COLO829 (cell line): ENCODE data around the gene B3GNT9.

Source experiments
- DNase-seq: peaks from one replicate; pipeline ENCODE4 v3.0.0; 2012; ENCODE audit warnings: low spot score

B3GNT9 gene

GRCh38 chr16:67112591-67113399, 38.0 kb downstream of the B3GNT9 start:
- no peak for DNase-seq

- no peak for DNase-seq
Observed at GRCh38 chr16:67111951-67112444, 38.8 kb downstream of the B3GNT9 start.

- peak; percentile 94 for DNase-seq
Observed at GRCh38 chr16:67109407-67110135, 41.2 kb downstream of the B3GNT9 start, which contains the start of gene PHAF1. Gene PHAF1 (plus strand): TSS chr16:67109941. CDS start chr16:67110176, 235 bp downstream.

GRCh38 chr16:67108931-67109406, 41.8 kb downstream of the B3GNT9 start:
- DNase-seq = no peak

- no peak for DNase-seq
Observed at GRCh38 chr16:67108489-67108888, 42.3 kb downstream of the B3GNT9 start.

- no peak for DNase-seq
Observed at GRCh38 chr16:67105881-67106280, 44.9 kb downstream of the B3GNT9 start.

- DNase-seq = no peak
Observed at GRCh38 chr16:67105246-67105645, 45.6 kb downstream of the B3GNT9 start.

- no peak for DNase-seq
Observed at GRCh38 chr16:67104845-67105244, 46.0 kb downstream of the B3GNT9 start.

- no peak for DNase-seq
Observed at GRCh38 chr16:67104061-67104460, 46.7 kb downstream of the B3GNT9 start.

GRCh38 chr16:67101311-67102082, 49.3 kb downstream of the B3GNT9 start:
- no peak for DNase-seq

- no peak for DNase-seq
Observed at GRCh38 chr16:67100569-67101310, 50.1 kb downstream of the B3GNT9 start.

GRCh38 chr16:67098599-67098998, 52.2 kb downstream of the B3GNT9 start:
- DNase-seq = no peak
